GM23338 (cell line): ENCODE measurements around the gene EXD3.

Source experiments
- CREB1 ChIP-seq: fragments of 250-450 bp; sonication (Bioruptor Pico); IDR thresholded peaks from 2 replicates; pipeline ENCODE4 v1.5.0; 2020; ENCODE audit warnings: low read depth, mild to moderate bottlenecking, moderate library complexity
- CTCF ChIP-seq, 2 experiments: fragments of 200-600 bp in 1 of 2; sonication (generic) in 1 of 2; conservative IDR thresholded peaks; 2 replicates each; pipeline versions ENCODE4 v1.5.1 to v1.6.1; 2016 to 2017; ENCODE audit warnings: antibody characterized with exemption in 2 of 2, low read depth in 2 of 2, mild to moderate bottlenecking in 2 of 2, moderate library complexity in 1 of 2
- EZH2 ChIP-seq: fragments of 200-600 bp; sonication (generic); IDR thresholded peaks from one replicate; pipeline ENCODE4 v1.8.0; 2017; ENCODE audit warnings: antibody characterized with exemption, mild to moderate bottlenecking, low read depth; ENCODE audit not compliant: unreplicated experiment
- EZH2phosphoT487 ChIP-seq: fragments of 200-600 bp; sonication (generic); IDR thresholded peaks from one replicate; pipeline ENCODE4 v1.8.1; 2018; ENCODE audit warnings: antibody characterized with exemption; ENCODE audit not compliant: unreplicated experiment
- JUNB ChIP-seq: IDR thresholded peaks from one replicate; pipeline ENCODE4 v1.6.1; 2016; ENCODE audit warnings: antibody characterized with exemption; ENCODE audit not compliant: unreplicated experiment
- POLR2AphosphoS5 ChIP-seq: IDR thresholded peaks from 2 replicates; pipeline ENCODE4 v1.6.1; 2016; ENCODE audit warnings: antibody characterized with exemption, low read depth
- REST ChIP-seq: IDR thresholded peaks from one replicate; pipeline ENCODE4 v1.6.1; 2018; ENCODE audit warnings: antibody characterized with exemption; ENCODE audit not compliant: unreplicated experiment
- ZNF114 ChIP-seq: fragments of 250-450 bp; sonication (Bioruptor Pico); IDR thresholded peaks from 2 replicates; pipeline ENCODE4 v1.5.0; 2020; ENCODE audit warnings: mild to moderate bottlenecking, moderate library complexity

- TF ChIP-seq CTCF (conservative IDR thresholded peaks at IDR 0.05; ENCODE audit: low read depth in 2 of 2) (no peak), JUNB (no peak), EZH2 (no peak), POLR2AphosphoS5 (no peak), CREB1 (CRISPR knock-in tag) (no peak), EZH2phosphoT487 (no peak), ZNF114 (CRISPR knock-in tag) (no peak), REST (no peak)
Measured at GRCh38 chr9:137306066-137306849, 116.7 kb downstream of the EXD3 start.
